Measurements from ENCODE around the gene MXRA7.

The MXRA7 gene

GRCh38 chr17:76657505-76658241, 53.1 kb downstream of the MXRA7 start:
- no peak overlapping the region for H3K4me3 ChIP-seq (ENCODE audit: low read depth, low read length)
- TF ChIP-seq CTCF (IDR thresholded peaks at IDR 0.05; ENCODE audit: low read depth, low read length), result no peak

- no peak overlapping the region for H3K4me3 ChIP-seq (ENCODE audit: low read depth, low read length)
- no peak for TF ChIP-seq CTCF (IDR thresholded peaks at IDR 0.05; ENCODE audit: low read depth, low read length)
These were observed 56.4 kb downstream of the MXRA7 start for GRCh38 chr17:76654408-76654807.

- TF ChIP-seq CTCF (IDR thresholded peaks at IDR 0.05; ENCODE audit: low read depth, low read length), result no peak
- no peak overlapping the region for H3K4me3 ChIP-seq (ENCODE audit: low read depth, low read length)
These were observed 60.3 kb downstream of the MXRA7 start for GRCh38 chr17:76650504-76650903.

GRCh38 chr17:76646712-76647111, 64.1 kb downstream of the MXRA7 start:
- H3K4me3 ChIP-seq (ENCODE audit: low read depth, low read length), result no peak overlapping the region
- no peak for TF ChIP-seq CTCF (IDR thresholded peaks at IDR 0.05; ENCODE audit: low read depth, low read length)

GRCh38 chr17:76645481-76645880, 65.3 kb downstream of the MXRA7 start:
- no peak overlapping the region for H3K4me3 ChIP-seq (ENCODE audit: low read depth, low read length)
- TF ChIP-seq CTCF (IDR thresholded peaks at IDR 0.05; ENCODE audit: low read depth, low read length), result no peak

GRCh38 chr17:76644995-76645394, 65.8 kb downstream of the MXRA7 start:
- no peak overlapping the region for H3K4me3 ChIP-seq (ENCODE audit: low read depth, low read length)
- TF ChIP-seq CTCF (IDR thresholded peaks at IDR 0.05; ENCODE audit: low read depth, low read length), result no peak

GRCh38 chr17:76643553-76644148, 67.1 kb downstream of the MXRA7 start, which contains the start of gene ST6GALNAC1:
TSS of gene ST6GALNAC1 (minus strand) at chr17:76643757. CDS start at chr17:76643638, 119 bp downstream.
- no peak for TF ChIP-seq CTCF (IDR thresholded peaks at IDR 0.05; ENCODE audit: low read depth, low read length)
- H3K4me3 ChIP-seq (ENCODE audit: low read depth, low read length), result no peak within 1 kb of the TSS
